IMR-90 (cell line): ENCODE results near the gene PCDHB1. TPM values are rescaled to one million over a fixed set of nuclear protein-coding genes. Genes with fewer than 3 reads are reported as not detected.

Experiments
- ATAC-seq: fragments of 200-7000 bp; cut with Tn5 transposase; 2 replicates; pipeline ENCODE4 v1.9.1; 2020; ENCODE audit warnings: low read depth, mild to moderate bottlenecking, moderate library complexity
- BruUV-seq: library from RNA; stranded (reverse); fragments of 400-500 nt; replicated peaks from 2 replicates; lab custom pipeline; 2021; lab: Mats Ljungman, UMichigan
- CTCF ChIA-PET: fragments of 300-600 bp; formaldehyde crosslinking; extraction: SDS; loops from one replicate; lab custom pipeline; 2021; ENCODE audit warnings: antibody characterized with exemption; lab: Yijun Ruan, JAX
- POLR2A ChIA-PET: fragments of 300-600 bp; sonication (Branson Sonifier 250); formaldehyde crosslinking; loops from one replicate; lab custom pipeline; 2022; ENCODE audit warnings: antibody characterized with exemption; ENCODE audit not compliant: unreplicated experiment; lab: Charles Lee
- DNase-seq: peaks from one replicate; pipeline ENCODE4 v3.0.0; 2013
- H2AFZ ChIP-seq: replicated peaks from 2 replicates; pipeline ENCODE3; 2013; ENCODE audit warnings: low read length, mild to moderate bottlenecking; ENCODE audit not compliant: poor library complexity
- H2AK5ac ChIP-seq: 2 replicates; pipeline ENCODE4 v1.6.1; 2013; ENCODE audit warnings: low read depth, low read length, inconsistent platforms
- H2AK9ac ChIP-seq: replicated peaks from 2 replicates; pipeline ENCODE3; 2013; ENCODE audit warnings: mild to moderate bottlenecking, low read depth, low read length, moderate library complexity; ENCODE audit not compliant: poor library complexity
- H2BK120ac ChIP-seq: 2 replicates; pipeline ENCODE4 v1.6.1; 2013; ENCODE audit warnings: low read depth, low read length, inconsistent platforms
- H2BK15ac ChIP-seq: 3 replicates; pipeline ENCODE4 v1.6.1; 2013; ENCODE audit warnings: low read depth, low read length, inconsistent platforms
- H2BK20ac ChIP-seq: 2 replicates; pipeline ENCODE4 v1.6.1; 2013; ENCODE audit warnings: low read depth, mild to moderate bottlenecking, inconsistent platforms, low read length, moderate library complexity
- H2BK5ac ChIP-seq: 2 replicates; pipeline ENCODE4 v1.6.1; 2013; ENCODE audit warnings: mild to moderate bottlenecking, low read depth, low read length, inconsistent platforms; ENCODE audit not compliant: poor library complexity, severe bottlenecking
- H3K14ac ChIP-seq: replicated peaks from 2 replicates; pipeline ENCODE4 v1.6.1; 2013; ENCODE audit warnings: low read depth, low read length, inconsistent platforms
- H3K18ac ChIP-seq: 2 replicates; pipeline ENCODE4 v1.6.1; 2013; ENCODE audit warnings: low read depth, low read length, control low read depth
- H3K23ac ChIP-seq: 2 replicates; pipeline ENCODE4 v1.6.1; 2013; ENCODE audit warnings: low read depth, low read length, inconsistent platforms
- H3K27ac ChIP-seq: 2 replicates; pipeline ENCODE4 v1.5.1; 2013; ENCODE audit warnings: mild to moderate bottlenecking, control low read depth, low read length; ENCODE audit not compliant: insufficient read depth
- H3K27me3 ChIP-seq: 2 replicates; pipeline ENCODE4 v1.6.1; 2013; ENCODE audit warnings: low read length; ENCODE audit not compliant: control insufficient read depth, insufficient read depth
- H3K36me3 ChIP-seq: 2 replicates; pipeline ENCODE4 v1.6.1; 2013; ENCODE audit warnings: low read length, mixed read lengths; ENCODE audit not compliant: control insufficient read depth, insufficient read depth
- H3K4ac ChIP-seq: 2 replicates; pipeline ENCODE4 v1.6.1; 2013; ENCODE audit warnings: low read depth, low read length, inconsistent platforms
- H3K4me1 ChIP-seq: 2 replicates; pipeline ENCODE4 v1.6.1; 2013; ENCODE audit warnings: low read length, mixed read lengths; ENCODE audit not compliant: control insufficient read depth, insufficient read depth
- H3K4me2 ChIP-seq: 2 replicates; pipeline ENCODE4 v1.6.1; 2013; ENCODE audit warnings: low read depth, mild to moderate bottlenecking, control low read depth, low read length, moderate library complexity
- H3K4me3 ChIP-seq: 2 replicates; pipeline ENCODE4 v1.5.1; 2013; ENCODE audit warnings: low read depth, mild to moderate bottlenecking, control low read depth, low read length, moderate library complexity; ENCODE audit not compliant: insufficient read depth
- H3K56ac ChIP-seq: 2 replicates; pipeline ENCODE4 v1.6.1; 2013; ENCODE audit warnings: low read length, inconsistent platforms; ENCODE audit not compliant: insufficient read depth; ENCODE audit errors: extremely low read depth
- H3K79me1 ChIP-seq, 2 experiments: 2 replicates each; pipeline ENCODE4 v1.6.1; 2013; ENCODE audit warnings: low read length in 2 of 2, inconsistent platforms in 1 of 2, low read depth in 1 of 2
- H3K9ac ChIP-seq: 2 replicates; pipeline ENCODE4 v1.6.1; 2013; ENCODE audit warnings: low read depth, low read length, control low read depth
- H3K9me1 ChIP-seq: 2 replicates; pipeline ENCODE4 v1.6.1; 2013; ENCODE audit warnings: low read length, inconsistent platforms; ENCODE audit not compliant: insufficient read depth
- H3K9me3 ChIP-seq: 2 replicates; pipeline ENCODE4 v1.6.1; 2013; ENCODE audit warnings: low read length; ENCODE audit not compliant: control insufficient read depth, insufficient read depth
- H4K20me1 ChIP-seq: 2 replicates; pipeline ENCODE4 v1.6.1; 2013; ENCODE audit warnings: low read length, inconsistent platforms; ENCODE audit not compliant: insufficient read depth
- H4K5ac ChIP-seq: 2 replicates; pipeline ENCODE4 v1.6.1; 2013; ENCODE audit warnings: mild to moderate bottlenecking, low read depth, low read length, control low read depth
- H4K8ac ChIP-seq, 2 experiments: 2 replicates each; pipeline ENCODE4 v1.6.1; 2013; ENCODE audit warnings: low read depth in 2 of 2, low read length in 2 of 2, control low read depth in 1 of 2, inconsistent platforms in 1 of 2
- H4K91ac ChIP-seq: 2 replicates; pipeline ENCODE4 v1.6.1; 2013; ENCODE audit warnings: low read depth, low read length, inconsistent platforms; ENCODE audit not compliant: insufficient read depth
- CEBPB ChIP-seq: IDR thresholded peaks from 2 replicates; pipeline ENCODE4 v1.6.1; 2012; ENCODE audit warnings: low read depth, low read length, improper control_type of control experiment
- CHD1 ChIP-seq: IDR thresholded peaks from 2 replicates; pipeline ENCODE4 v1.6.1; 2012; ENCODE audit warnings: low read depth, low read length, improper control_type of control experiment
- ELK1 ChIP-seq: fragments of 150-350 bp; IDR thresholded peaks from 2 replicates; pipeline ENCODE4 v1.6.1; 2016; ENCODE audit warnings: low read depth, mild to moderate bottlenecking, low read length, moderate library complexity, borderline replicate concordance
- MAFK ChIP-seq: IDR thresholded peaks from 2 replicates; pipeline ENCODE4 v1.6.1; 2012; ENCODE audit warnings: low read depth, low read length, improper control_type of control experiment
- MAZ ChIP-seq: IDR thresholded peaks from 2 replicates; pipeline ENCODE4 v1.6.1; 2012; ENCODE audit warnings: low read depth, mild to moderate bottlenecking, low read length, improper control_type of control experiment, moderate library complexity, borderline replicate concordance
- MXI1 ChIP-seq: IDR thresholded peaks from 2 replicates; pipeline ENCODE4 v1.6.1; 2012; ENCODE audit warnings: low read depth, mild to moderate bottlenecking, low read length, moderate library complexity, borderline replicate concordance
- RFX5 ChIP-seq: IDR thresholded peaks from 2 replicates; pipeline ENCODE4 v1.8.0; 2012; ENCODE audit warnings: low read depth, mild to moderate bottlenecking, low read length, moderate library complexity
- SMC3 ChIP-seq: fragments of 150-350 bp; IDR thresholded peaks from 2 replicates; pipeline ENCODE4 v1.6.1; 2016; ENCODE audit warnings: low read depth, mild to moderate bottlenecking, antibody characterized with exemption, low read length, moderate library complexity
- USF2 ChIP-seq: fragments of 150-350 bp; IDR thresholded peaks from 2 replicates; pipeline ENCODE4 v1.6.1; 2017; ENCODE audit warnings: mild to moderate bottlenecking, antibody characterized with exemption, low read length, low read depth
- WGBS, 2 experiments: methylation state at CpG; one replicate each; pipeline versions ENCODE4 v1.1.5 to v1.1.7; 2013; ENCODE audit warnings: missing lambda C conversion rate in 2 of 2; ENCODE audit not compliant: insufficient read length in 1 of 2; ENCODE audit errors: extremely low coverage in 2 of 2; 5-methylcytosine and 5-hydroxymethylcytosine counted together
- dilution Hi-C: fragments of 300-500 bp; cut with HindIII; formaldehyde crosslinking; loops from one replicate; pipeline ENCODE4 v1.14.3; 2018; ENCODE audit warnings: low sequenced_read_pairs; ENCODE audit not compliant: unreplicated experiment
- in situ Hi-C: fragments of 300-500 bp; cut with MboI; formaldehyde crosslinking; loops from 3 replicates; pipeline ENCODE4 v1.14.3; 2019; ENCODE audit warnings: low sequenced_read_pairs, inconsistent platforms, mixed read lengths
- intact Hi-C: fragments of 100-400 bp; cut with micrococcal nuclease; formaldehyde crosslinking; loops from 2 replicates; pipeline ENCODE4 v1.10.0; 2022
- polyA plus RNA-seq, 3 experiments: library from polyadenylated mRNA; depleted of rRNA; stranded (reverse); fragments of >200 nt; gene quantifications; 2 replicates each; pipeline ENCODE4 v1.2.3, GENCODE V29; 2012; ENCODE audit warnings: low replicate concordance in 1 of 3
- total RNA-seq: library from RNA; depleted of rRNA; stranded (reverse); fragments of >200 nt; gene quantifications from 2 replicates; pipeline ENCODE4 v1.2.3, GENCODE V29; 2012
- TF ChIP-seq, protein P1 (sequence below): conservative IDR thresholded peaks from 2 replicates; pipeline ENCODE4 v1.5.1; 2012; ENCODE audit warnings: mild to moderate bottlenecking, low read depth, low read length, improper control_type of control experiment

Gene PCDHB1
- total and polyA plus RNA-seq, 2 of the 4 experiments (the other 2 are of a cell fraction) = not detected

DNA sequence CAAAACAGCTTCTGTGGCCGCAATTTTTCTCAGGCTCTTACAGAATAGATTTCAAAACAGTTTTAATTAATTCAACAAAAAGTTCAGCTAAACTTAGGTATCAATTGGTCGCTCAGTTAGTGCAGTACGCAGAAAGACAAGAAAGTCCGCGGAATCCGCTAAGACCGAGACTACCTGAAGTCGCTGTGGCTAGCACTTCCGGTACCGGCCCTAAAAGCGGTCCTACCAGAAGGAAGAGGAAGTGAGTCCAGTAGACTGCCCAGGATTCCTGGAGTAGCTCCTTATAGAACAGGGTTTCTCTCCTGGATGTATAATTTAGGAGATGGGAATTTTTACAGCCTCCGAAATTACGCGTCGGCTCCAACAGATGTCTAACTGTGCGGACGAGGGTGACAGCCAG, 26.7 kb downstream of the PCDHB1 start:
- H3K36me3 ChIP-seq = no peaks in the 10 kb centered on the region
- no peak overlapping the region for H4K8ac ChIP-seq
- H3K4me1 ChIP-seq = no peaks in the 10 kb centered on the region
- H3K4ac ChIP-seq = no peak overlapping the region
- H2AFZ ChIP-seq = peak overlapping the region; percentile 58
- no peaks in the 10 kb centered on the region for H3K79me1 ChIP-seq
- intact Hi-C loops (no loop called here), in situ Hi-C loops (no loop called here), dilution Hi-C loops (no loop called here)
- no peak overlapping the region for H2AK9ac ChIP-seq
- WGBS, 2 experiments = 95% methylated on average over 4 of the region's 17 CpGs; no CpG with 5 or more reads in 1 of the 2 experiments
- H3K56ac ChIP-seq = no peak overlapping the region
- no peak overlapping the region for H3K4me3 ChIP-seq
- ATAC-seq (no peak), DNase-seq (no peak)
- H2AK5ac ChIP-seq = no peak overlapping the region
- H3K9me1 ChIP-seq = no peaks in the 10 kb centered on the region
- no peak overlapping the region for H4K5ac ChIP-seq
- H3K9me3 ChIP-seq = no peaks in the 10 kb centered on the region
- ChIA-PET CTCF (no interaction called here), POLR2A (no interaction called here)
- no peak overlapping the region for H3K23ac ChIP-seq
- no peak overlapping the region for H3K4me2 ChIP-seq
- H4K91ac ChIP-seq = no peak overlapping the region
- no peak overlapping the region for H3K9ac ChIP-seq
- no peaks in the 10 kb centered on the region for H3K27me3 ChIP-seq
- no peak overlapping the region for H3K14ac ChIP-seq
- no peak overlapping the region for H2BK120ac ChIP-seq
- H2BK5ac ChIP-seq = no peak overlapping the region
- TF ChIP-seq ELK1 (no peak), RFX5 (no peak), CEBPB (no peak), SMC3 (no peak), MAZ (no peak), MXI1 (no peak), CHD1 (no peak), MAFK (no peak), USF2 (no peak)
- TF ChIP-seq, protein P1, sequence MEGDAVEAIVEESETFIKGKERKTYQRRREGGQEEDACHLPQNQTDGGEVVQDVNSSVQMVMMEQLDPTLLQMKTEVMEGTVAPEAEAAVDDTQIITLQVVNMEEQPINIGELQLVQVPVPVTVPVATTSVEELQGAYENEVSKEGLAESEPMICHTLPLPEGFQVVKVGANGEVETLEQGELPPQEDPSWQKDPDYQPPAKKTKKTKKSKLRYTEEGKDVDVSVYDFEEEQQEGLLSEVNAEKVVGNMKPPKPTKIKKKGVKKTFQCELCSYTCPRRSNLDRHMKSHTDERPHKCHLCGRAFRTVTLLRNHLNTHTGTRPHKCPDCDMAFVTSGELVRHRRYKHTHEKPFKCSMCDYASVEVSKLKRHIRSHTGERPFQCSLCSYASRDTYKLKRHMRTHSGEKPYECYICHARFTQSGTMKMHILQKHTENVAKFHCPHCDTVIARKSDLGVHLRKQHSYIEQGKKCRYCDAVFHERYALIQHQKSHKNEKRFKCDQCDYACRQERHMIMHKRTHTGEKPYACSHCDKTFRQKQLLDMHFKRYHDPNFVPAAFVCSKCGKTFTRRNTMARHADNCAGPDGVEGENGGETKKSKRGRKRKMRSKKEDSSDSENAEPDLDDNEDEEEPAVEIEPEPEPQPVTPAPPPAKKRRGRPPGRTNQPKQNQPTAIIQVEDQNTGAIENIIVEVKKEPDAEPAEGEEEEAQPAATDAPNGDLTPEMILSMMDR = no peak
- no TSS peak for BruUV-seq
- H4K20me1 ChIP-seq = no peaks in the 10 kb centered on the region
- H2BK15ac ChIP-seq = no peak overlapping the region
- H3K27ac ChIP-seq = no peak overlapping the region
- H2BK20ac ChIP-seq = no peak overlapping the region
- no peak overlapping the region for H3K18ac ChIP-seq
